HepG2 (cell line): ENCODE measurements around the gene POLE3. TPM values are rescaled to one million over a fixed set of nuclear protein-coding genes. Genes with fewer than 3 reads are reported as not detected.
A peak's percentile ranks its signal among the peaks of the same experiment; 100 is the strongest.

ENCODE experiments used
- ATAC-seq: fragments of 200-7000 bp; cut with Tn5 transposase; 3 replicates; pipeline ENCODE4 v1.9.1; 2020; ENCODE audit warnings: mild to moderate bottlenecking, moderate library complexity
- BruUV-seq: library from RNA; stranded (reverse); fragments of 400-500 nt; replicated peaks from 2 replicates; lab custom pipeline; 2021; lab: Mats Ljungman, UMichigan
- CTCF ChIA-PET: fragments of 300-600 bp; formaldehyde crosslinking; extraction: SDS; loops from one replicate; lab custom pipeline; 2021; ENCODE audit warnings: low total read pairs, inconsistent platforms, low intra/inter-chr PET ratio; lab: Yijun Ruan, JAX
- POLR2A ChIA-PET: fragments of 350-600 bp; sonication (Branson Sonifier 250); formaldehyde crosslinking; loops from one replicate; lab custom pipeline; 2020; ENCODE audit warnings: antibody characterized with exemption, inconsistent platforms; lab: Yijun Ruan, JAX
- DNase-seq: peaks from one replicate; pipeline ENCODE4 v3.0.0-alpha.2; 2015; ENCODE audit warnings: low spot score
- FAIRE-seq: peaks from 3 replicates; lab custom pipeline; 2011; peaks lifted over from hg19 to GRCh38; lab: Jason Lieb, UNC
- H2AFZ ChIP-seq: one replicate; pipeline ENCODE4 v1.6.1; 2011; ENCODE audit warnings: low read length, inconsistent platforms
- H3K27ac ChIP-seq: fragments of 300-600 bp; 3 replicates; pipeline ENCODE4 v1.8.0; 2011; ENCODE audit warnings: mixed run types, mild to moderate bottlenecking, mixed read lengths, low read length, inconsistent platforms; ENCODE audit not compliant: insufficient read depth; ENCODE audit errors: extremely low read length
- H3K27me3 ChIP-seq, 2 experiments: fragments of 200-600 bp in 1 of 2; 2 replicates in 1 of 2; 3 replicates in 1 of 2; pipeline versions ENCODE4 v1.6.0 to v1.8.0; 2011; ENCODE audit warnings: low read length in 2 of 2, mild to moderate bottlenecking in 2 of 2, moderate library complexity in 2 of 2, inconsistent platforms in 1 of 2; ENCODE audit not compliant: insufficient read depth in 2 of 2, control insufficient read depth in 1 of 2
- H3K36me3 ChIP-seq, 2 experiments: fragments of 200-600 bp in 1 of 2; replicated peaks in 1 of 2; 2 replicates in 1 of 2; 3 replicates in 1 of 2; pipeline versions ENCODE4 v1.5.1 to v1.8.0; 2011; ENCODE audit warnings: low read length in 2 of 2, inconsistent platforms in 1 of 2; ENCODE audit not compliant: insufficient read depth in 2 of 2, control insufficient read depth in 1 of 2
- H3K4me1 ChIP-seq: 2 replicates; pipeline ENCODE4 v1.5.1; 2012; ENCODE audit warnings: low read length, inconsistent platforms; ENCODE audit not compliant: insufficient read depth
- H3K4me2 ChIP-seq: 2 replicates; pipeline ENCODE4 v1.6.0; 2011; ENCODE audit warnings: low read depth, low read length, inconsistent platforms
- H3K4me3 ChIP-seq, 3 experiments: fragments of 200-600 bp in 1 of 3; sonication (generic), shearing (Covaris generic) in 1 of 3; replicated peaks in 1 of 3; 2 replicates each; pipeline ENCODE4 v1.5.1; 2011 to 2016; ENCODE audit warnings: low read length in 3 of 3, inconsistent platforms in 2 of 3, low read depth in 2 of 3, mild to moderate bottlenecking in 2 of 3, control low read depth in 1 of 3, mixed read lengths in 1 of 3; ENCODE audit not compliant: insufficient read depth in 1 of 3
- H3K79me2 ChIP-seq: one replicate; pipeline ENCODE4 v1.6.1; 2011; ENCODE audit warnings: low read length, inconsistent platforms; ENCODE audit not compliant: insufficient read depth
- H3K9ac ChIP-seq: 2 replicates; pipeline ENCODE4 v1.6.0; 2011; ENCODE audit warnings: mild to moderate bottlenecking, low read depth, low read length, inconsistent platforms; ENCODE audit not compliant: insufficient read depth
- H3K9me3 ChIP-seq: 2 replicates; pipeline ENCODE4 v1.5.1; 2012; ENCODE audit warnings: mild to moderate bottlenecking, low read length
- H4K20me1 ChIP-seq: 2 replicates; pipeline ENCODE4 v1.6.0; 2011; ENCODE audit warnings: inconsistent platforms, mild to moderate bottlenecking, low read length, moderate library complexity; ENCODE audit not compliant: insufficient read depth
- EHMT2 ChIP-seq: fragments of 200-600 bp; sonication (generic); IDR thresholded peaks from 2 replicates; pipeline ENCODE4 v1.7.0; 2017; ENCODE audit warnings: antibody characterized with exemption, low read depth, low read length, borderline replicate concordance
- HNRNPL ChIP-seq: fragments of 200-400 bp; formaldehyde crosslinking; IDR thresholded peaks from 2 replicates; pipeline ENCODE4 v1.6.1; 2017; ENCODE audit warnings: mild to moderate bottlenecking, low read depth, low read length
- KDM6A ChIP-seq: IDR thresholded peaks from 2 replicates; pipeline ENCODE4 v1.6.1; 2016; ENCODE audit warnings: low read depth
- KLF15 ChIP-seq: sonication (generic); formaldehyde crosslinking; IDR thresholded peaks from 2 replicates; pipeline ENCODE4 v1.8.1; 2023; ENCODE audit warnings: borderline replicate concordance, mild to moderate bottlenecking, inconsistent platforms, missing genetic modification reagents, mixed read lengths
- NFYC ChIP-seq: IDR thresholded peaks from 2 replicates; pipeline ENCODE4 v1.6.1; 2016; ENCODE audit warnings: missing genetic modification reagents, missing compliant biosample characterization
- TOPORS ChIP-seq: sonication (generic); formaldehyde crosslinking; IDR thresholded peaks from 2 replicates; pipeline ENCODE4 v1.8.0; 2023; ENCODE audit warnings: mild to moderate bottlenecking, missing genetic modification reagents
- ZNF556 ChIP-seq: sonication (generic); formaldehyde crosslinking; IDR thresholded peaks from 2 replicates; pipeline ENCODE4 v1.4.0; 2020; ENCODE audit warnings: mild to moderate bottlenecking, missing genetic modification reagents, borderline replicate concordance
- WGBS: methylation state at CpG from one replicate; pipeline ENCODE4 v1.1.6; 2017; ENCODE audit warnings: low lambda C conversion rate; 5-methylcytosine and 5-hydroxymethylcytosine counted together
- in situ Hi-C: cut with HindIII; loops from 2 replicates; pipeline ENCODE4 v1.10.0; 2017; ENCODE audit warnings: low pct_unique_long_range_greater_than_20kb; ENCODE audit not compliant: extremely low pct_ligation_motif_present
- intact Hi-C: fragments of 100-400 bp; cut with micrococcal nuclease; formaldehyde crosslinking; loops from one replicate; pipeline ENCODE4 v1.10.0; 2022; ENCODE audit not compliant: unreplicated experiment
- polyA plus RNA-seq, 8 experiments: library from polyadenylated mRNA; depleted of rRNA in 3 of 8; stranded (reverse) in 7 of 8; unstranded in 1 of 8; fragments of >200 nt; fragmentation: Illumina TruSeq in 4 of 8; extraction: Trizol in 4 of 8; gene quantifications; 2 replicates each; pipeline versions ENCODE4 v1.2.1 to v1.2.3, GENCODE V29; 2011 to 2016; ENCODE audit warnings: low read depth in 4 of 8, missing spikeins in 1 of 8, mixed read lengths in 1 of 8; ENCODE audit not compliant: insufficient read depth in 1 of 8
- total RNA-seq, 5 experiments: library from RNA; depleted of rRNA; stranded (reverse); fragments of >200 nt; fragmentation: Illumina TruSeq; extraction: Trizol; gene quantifications; 2 replicates each; pipeline ENCODE4 v1.2.3, GENCODE V29; 2016; ENCODE audit warnings: low read depth in 1 of 5
- TF ChIP-seq, protein P1 (sequence below): sonication (generic); formaldehyde crosslinking; IDR thresholded peaks from 2 replicates; pipeline ENCODE4 v1.5.1; 2020; ENCODE audit warnings: mild to moderate bottlenecking, missing genetic modification reagents, moderate library complexity
- TF ChIP-seq, protein P2 (sequence below): sonication (generic); formaldehyde crosslinking; IDR thresholded peaks from 2 replicates; pipeline ENCODE4 v1.4.0; 2020; ENCODE audit warnings: mild to moderate bottlenecking, missing genetic modification reagents
- TF ChIP-seq, protein P3 (sequence below): sonication (generic); formaldehyde crosslinking; IDR thresholded peaks from 2 replicates; pipeline ENCODE4 v1.4.0; 2020; ENCODE audit warnings: mild to moderate bottlenecking, missing genetic modification reagents
- TF ChIP-seq, protein P4 (sequence below): sonication (generic); formaldehyde crosslinking; IDR thresholded peaks from 2 replicates; pipeline ENCODE4 v1.5.0; 2020; ENCODE audit warnings: mild to moderate bottlenecking, missing genetic modification reagents

The POLE3 gene
- total and polyA plus RNA-seq, 2 of the 13 experiments (the other 11 are each of a cell fraction or from before 2014, with no cell fraction given) = 36.0 to 77.2 TPM

DNA sequence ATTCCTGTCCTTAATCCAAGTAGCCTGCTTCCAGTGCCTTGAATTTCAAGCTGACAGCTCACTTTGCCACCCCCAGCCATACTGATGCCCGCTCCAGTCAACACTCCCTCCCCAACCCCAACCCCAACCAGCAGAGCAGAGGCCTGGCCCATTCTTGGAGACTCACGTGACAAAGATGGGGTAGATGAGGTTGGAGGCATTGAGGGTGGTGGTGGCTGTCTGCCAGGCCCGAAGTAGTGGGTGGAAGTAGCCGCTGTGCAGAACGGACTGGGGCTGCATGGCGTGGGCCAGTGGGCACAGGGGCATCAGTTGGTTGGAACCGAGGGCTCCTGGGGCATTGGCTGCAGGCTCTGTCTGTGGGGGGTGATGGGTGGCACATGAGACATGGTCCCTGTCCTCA is 17.2 kb downstream of the POLE3 start:
- over 99% methylated on average over 7 of the region's 7 CpGs for WGBS
- no peak for ATAC-seq
- peak overlapping the region; percentile 15 for H3K27ac ChIP-seq
- no peaks in the 10 kb centered on the region for H3K9me3 ChIP-seq
- no peaks in the 10 kb centered on the region for H4K20me1 ChIP-seq
- H3K9ac ChIP-seq = no peak overlapping the region
- peaks cover 7% of the 10 kb centered on the region for H3K79me2 ChIP-seq
- H3K4me3 ChIP-seq = no peak overlapping the region
- in situ Hi-C loops (no loop called here), intact Hi-C loops (no loop called here)
- H2AFZ ChIP-seq = no peak overlapping the region
- no peaks in the 10 kb centered on the region for H3K27me3 ChIP-seq
- no peak for FAIRE-seq
- ChIA-PET POLR2A (no interaction called here), CTCF (no interaction called here)
- BruUV-seq = no TSS peak
- TF ChIP-seq HNRNPL (0 out of 2 replicates have a peak, but pooled peaks have one; percentile 28), ZNF556 (no peak)
- TF ChIP-seq, protein P1, sequence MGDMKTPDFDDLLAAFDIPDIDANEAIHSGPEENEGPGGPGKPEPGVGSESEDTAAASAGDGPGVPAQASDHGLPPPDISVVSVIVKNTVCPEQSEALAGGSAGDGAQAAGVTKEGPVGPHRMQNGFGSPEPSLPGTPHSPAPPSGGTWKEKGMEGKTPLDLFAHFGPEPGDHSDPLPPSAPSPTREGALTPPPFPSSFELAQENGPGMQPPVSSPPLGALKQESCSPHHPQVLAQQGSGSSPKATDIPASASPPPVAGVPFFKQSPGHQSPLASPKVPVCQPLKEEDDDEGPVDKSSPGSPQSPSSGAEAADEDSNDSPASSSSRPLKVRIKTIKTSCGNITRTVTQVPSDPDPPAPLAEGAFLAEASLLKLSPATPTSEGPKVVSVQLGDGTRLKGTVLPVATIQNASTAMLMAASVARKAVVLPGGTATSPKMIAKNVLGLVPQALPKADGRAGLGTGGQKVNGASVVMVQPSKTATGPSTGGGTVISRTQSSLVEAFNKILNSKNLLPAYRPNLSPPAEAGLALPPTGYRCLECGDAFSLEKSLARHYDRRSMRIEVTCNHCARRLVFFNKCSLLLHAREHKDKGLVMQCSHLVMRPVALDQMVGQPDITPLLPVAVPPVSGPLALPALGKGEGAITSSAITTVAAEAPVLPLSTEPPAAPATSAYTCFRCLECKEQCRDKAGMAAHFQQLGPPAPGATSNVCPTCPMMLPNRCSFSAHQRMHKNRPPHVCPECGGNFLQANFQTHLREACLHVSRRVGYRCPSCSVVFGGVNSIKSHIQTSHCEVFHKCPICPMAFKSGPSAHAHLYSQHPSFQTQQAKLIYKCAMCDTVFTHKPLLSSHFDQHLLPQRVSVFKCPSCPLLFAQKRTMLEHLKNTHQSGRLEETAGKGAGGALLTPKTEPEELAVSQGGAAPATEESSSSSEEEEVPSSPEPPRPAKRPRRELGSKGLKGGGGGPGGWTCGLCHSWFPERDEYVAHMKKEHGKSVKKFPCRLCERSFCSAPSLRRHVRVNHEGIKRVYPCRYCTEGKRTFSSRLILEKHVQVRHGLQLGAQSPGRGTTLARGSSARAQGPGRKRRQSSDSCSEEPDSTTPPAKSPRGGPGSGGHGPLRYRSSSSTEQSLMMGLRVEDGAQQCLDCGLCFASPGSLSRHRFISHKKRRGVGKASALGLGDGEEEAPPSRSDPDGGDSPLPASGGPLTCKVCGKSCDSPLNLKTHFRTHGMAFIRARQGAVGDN (CRISPR knock-in tag) = peak; percentile 32; the same call in 1 of the 2 replicates
- no peak for DNase-seq
- no peak overlapping the region for H3K4me2 ChIP-seq
- H3K36me3 ChIP-seq = peaks cover 15 to 44% of the 10 kb centered on the region in 2 experiments
- H3K4me1 ChIP-seq = peaks cover 85% of the 10 kb centered on the region

DNA sequence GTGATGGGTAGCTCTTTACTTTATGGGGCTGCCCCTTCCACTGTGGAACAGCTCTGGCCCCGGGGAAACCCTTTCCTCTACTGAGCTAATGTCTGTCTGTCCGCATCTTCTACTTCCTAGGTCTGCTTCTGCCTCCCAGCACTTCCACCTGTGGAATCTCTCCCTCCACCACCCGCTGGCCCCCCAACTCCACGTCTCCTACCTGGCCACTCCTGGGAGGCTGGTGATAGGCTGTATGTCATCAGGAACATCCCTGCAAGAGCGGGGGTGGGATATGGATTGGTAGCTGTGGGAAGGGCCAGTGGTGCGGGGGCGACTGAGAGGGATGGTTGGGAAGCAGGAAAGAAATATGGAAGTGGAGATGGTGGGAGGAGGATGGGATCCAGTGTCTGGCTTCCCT is 18.6 kb downstream of the POLE3 start:
- intact Hi-C loops = no loop called here
- TF ChIP-seq, protein P2, sequence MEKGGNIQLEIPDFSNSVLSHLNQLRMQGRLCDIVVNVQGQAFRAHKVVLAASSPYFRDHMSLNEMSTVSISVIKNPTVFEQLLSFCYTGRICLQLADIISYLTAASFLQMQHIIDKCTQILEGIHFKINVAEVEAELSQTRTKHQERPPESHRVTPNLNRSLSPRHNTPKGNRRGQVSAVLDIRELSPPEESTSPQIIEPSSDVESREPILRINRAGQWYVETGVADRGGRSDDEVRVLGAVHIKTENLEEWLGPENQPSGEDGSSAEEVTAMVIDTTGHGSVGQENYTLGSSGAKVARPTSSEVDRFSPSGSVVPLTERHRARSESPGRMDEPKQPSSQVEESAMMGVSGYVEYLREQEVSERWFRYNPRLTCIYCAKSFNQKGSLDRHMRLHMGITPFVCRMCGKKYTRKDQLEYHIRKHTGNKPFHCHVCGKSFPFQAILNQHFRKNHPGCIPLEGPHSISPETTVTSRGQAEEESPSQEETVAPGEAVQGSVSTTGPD (CRISPR knock-in tag) = no peak
- TF ChIP-seq KDM6A (CRISPR knock-in tag) (no peak), NFYC (CRISPR knock-in tag) (no peak), KLF15 (CRISPR knock-in tag) (no peak), EHMT2 (no peak), TOPORS (CRISPR knock-in tag) (no peak)
- TF ChIP-seq, protein P3, sequence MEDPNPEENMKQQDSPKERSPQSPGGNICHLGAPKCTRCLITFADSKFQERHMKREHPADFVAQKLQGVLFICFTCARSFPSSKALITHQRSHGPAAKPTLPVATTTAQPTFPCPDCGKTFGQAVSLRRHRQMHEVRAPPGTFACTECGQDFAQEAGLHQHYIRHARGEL (CRISPR knock-in tag) = no peak
- TF ChIP-seq, protein P4, sequence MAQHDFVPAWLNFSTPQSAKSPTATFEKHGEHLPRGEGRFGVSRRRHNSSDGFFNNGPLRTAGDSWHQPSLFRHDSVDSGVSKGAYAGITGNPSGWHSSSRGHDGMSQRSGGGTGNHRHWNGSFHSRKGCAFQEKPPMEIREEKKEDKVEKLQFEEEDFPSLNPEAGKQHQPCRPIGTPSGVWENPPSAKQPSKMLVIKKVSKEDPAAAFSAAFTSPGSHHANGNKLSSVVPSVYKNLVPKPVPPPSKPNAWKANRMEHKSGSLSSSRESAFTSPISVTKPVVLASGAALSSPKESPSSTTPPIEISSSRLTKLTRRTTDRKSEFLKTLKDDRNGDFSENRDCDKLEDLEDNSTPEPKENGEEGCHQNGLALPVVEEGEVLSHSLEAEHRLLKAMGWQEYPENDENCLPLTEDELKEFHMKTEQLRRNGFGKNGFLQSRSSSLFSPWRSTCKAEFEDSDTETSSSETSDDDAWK = no peak
- TF ChIP-seq, all 625 proteins: peak for 0
- no peak for DNase-seq
- no peak for ATAC-seq
- POLR2A ChIA-PET = no interaction called here
- Histone ChIP-seq H3K9ac (no peak overlapping the region), H3K9me3 (no peaks in the 10 kb centered on the region), H4K20me1 (no peaks in the 10 kb centered on the region), H3K79me2 (peaks cover 4% of the 10 kb centered on the region), H3K27ac (no peak overlapping the region), H3K4me3 (no peak overlapping the region), H2AFZ (no peak overlapping the region), H3K4me2 (no peak overlapping the region), H3K4me1 (peaks cover 85% of the 10 kb centered on the region), H3K27me3 (no peaks in the 10 kb centered on the region), H3K36me3 (peaks cover 15 to 45% of the 10 kb centered on the region in 2 experiments)
- in situ Hi-C loops = no loop called here
- WGBS = 97% methylated on average over 7 of the region's 7 CpGs
- FAIRE-seq = no peak
- no TSS peak for BruUV-seq
- CTCF ChIA-PET = no interaction called here
